Prostate gland (tissue), 2 donors: Measurements from ENCODE around the gene RUFY4.
"Not testable (repeated sequence)": the region's sequence is repeated elsewhere in the genome, so short reads cannot be mapped to it uniquely, and the experiment has no call there.

Experiments used
- CTCF ChIP-seq, 4 experiments: fragments of 200-600 bp in 2 of 4; fragments of 450-650 bp in 2 of 4; sonication (generic) in 2 of 4; IDR thresholded peaks; 1 replicate in 3 of 4; 2 replicates in 1 of 4; pipeline ENCODE4 v1.5.1; 2016 to 2019; ENCODE audit warnings: antibody characterized with exemption in 4 of 4, mild to moderate bottlenecking in 2 of 4, moderate library complexity in 2 of 4
- POLR2A ChIP-seq: fragments of 450-650 bp; IDR thresholded peaks from one replicate; pipeline ENCODE4 v1.6.1; 2016; ENCODE audit warnings: antibody characterized with exemption, mild to moderate bottlenecking
- POLR2AphosphoS5 ChIP-seq: sonication (generic); formaldehyde crosslinking; IDR thresholded peaks from one replicate; pipeline ENCODE4 v1.6.1; 2017; ENCODE audit warnings: antibody characterized with exemption

GRCh38 chr2:218044599-218044998, 24.5 kb upstream of the RUFY4 start:
- TF ChIP-seq POLR2AphosphoS5; CTCF (IDR thresholded peaks at IDR 0.05); POLR2A: not testable (repeated sequence)
